Measurements from ENCODE around the gene MT1H.

- TF ChIP-seq, protein P1, sequence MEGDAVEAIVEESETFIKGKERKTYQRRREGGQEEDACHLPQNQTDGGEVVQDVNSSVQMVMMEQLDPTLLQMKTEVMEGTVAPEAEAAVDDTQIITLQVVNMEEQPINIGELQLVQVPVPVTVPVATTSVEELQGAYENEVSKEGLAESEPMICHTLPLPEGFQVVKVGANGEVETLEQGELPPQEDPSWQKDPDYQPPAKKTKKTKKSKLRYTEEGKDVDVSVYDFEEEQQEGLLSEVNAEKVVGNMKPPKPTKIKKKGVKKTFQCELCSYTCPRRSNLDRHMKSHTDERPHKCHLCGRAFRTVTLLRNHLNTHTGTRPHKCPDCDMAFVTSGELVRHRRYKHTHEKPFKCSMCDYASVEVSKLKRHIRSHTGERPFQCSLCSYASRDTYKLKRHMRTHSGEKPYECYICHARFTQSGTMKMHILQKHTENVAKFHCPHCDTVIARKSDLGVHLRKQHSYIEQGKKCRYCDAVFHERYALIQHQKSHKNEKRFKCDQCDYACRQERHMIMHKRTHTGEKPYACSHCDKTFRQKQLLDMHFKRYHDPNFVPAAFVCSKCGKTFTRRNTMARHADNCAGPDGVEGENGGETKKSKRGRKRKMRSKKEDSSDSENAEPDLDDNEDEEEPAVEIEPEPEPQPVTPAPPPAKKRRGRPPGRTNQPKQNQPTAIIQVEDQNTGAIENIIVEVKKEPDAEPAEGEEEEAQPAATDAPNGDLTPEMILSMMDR (IDR thresholded peaks at IDR 0.05 in 2 of 3, conservative IDR thresholded peaks at IDR 0.05 in 1 of 3; ENCODE audit: borderline replicate concordance in 1 of 3, insufficient read depth in 1 of 3, low read depth in 2 of 3, low read length in 2 of 3) = no peak
- TF ChIP-seq EZH2phosphoT487 (IDR thresholded peaks at IDR 0.05; ENCODE audit: borderline replicate concordance) = no peak
- TF ChIP-seq POLR2AphosphoS5 (IDR thresholded peaks at IDR 0.05; ENCODE audit: low read depth, low read length) = no peak
- TF ChIP-seq ATF3 (IDR thresholded peaks at IDR 0.05) = no peak
- TF ChIP-seq EGR1 (IDR thresholded peaks at IDR 0.05; ENCODE audit: low read depth) = no peak
- no peak for TF ChIP-seq POLR2A (IDR thresholded peaks at IDR 0.05; ENCODE audit: borderline replicate concordance, extremely low read depth, insufficient read depth, insufficient read length)
- TF ChIP-seq JUND (IDR thresholded peaks at IDR 0.05) = no peak
- no peak for TF ChIP-seq SIN3A (IDR thresholded peaks at IDR 0.05; ENCODE audit: low read depth)
- TF ChIP-seq CEBPB (IDR thresholded peaks at IDR 0.05; ENCODE audit: low read depth) = no peak
- no peak for TF ChIP-seq EZH2 (IDR thresholded peaks at IDR 0.05)
Observed at GRCh38 chr16:56675685-56676210, 6.1 kb downstream of the MT1H start.

Measured in HCT116 (cell line).